Testis (tissue), 3 donors: ENCODE measurements around the gene FAF1. TPM values are rescaled to one million over a fixed set of nuclear protein-coding genes. Genes with fewer than 3 reads are reported as not detected.
"Not testable (repeated sequence)": the region's sequence is repeated elsewhere in the genome, so short reads cannot be mapped to it uniquely, and the experiment has no call there.

Experiments
- DNase-seq: peaks from one replicate; pipeline ENCODE4 v3.0.0-alpha.2; 2019
- H3K27ac ChIP-seq, 2 donors: fragments of 200-600 bp; sonication (generic); one replicate each; pipeline ENCODE4 v1.5.1; 2019
- H3K27me3 ChIP-seq: fragments of 200-600 bp; sonication (generic); one replicate; pipeline ENCODE4 v1.5.1; 2019
- H3K36me3 ChIP-seq: fragments of 200-600 bp; sonication (generic); one replicate; pipeline ENCODE4 v1.5.1; 2017; ENCODE audit warnings: low read depth; ENCODE audit errors: missing control alignments
- H3K4me1 ChIP-seq: fragments of 200-600 bp; sonication (generic); one replicate; pipeline ENCODE4 v1.5.1; 2019
- H3K4me3 ChIP-seq, 2 donors: fragments of 200-600 bp; sonication (generic); one replicate each; pipeline ENCODE4 v1.5.1; 2017 to 2019
- H3K9me3 ChIP-seq: fragments of 200-600 bp; sonication (generic); one replicate; pipeline ENCODE4 v1.5.1; 2017
- CTCF ChIP-seq, 3 experiments: fragments of 450-650 bp in 2 of 3; fragments of 200-600 bp in 1 of 3; sonication (generic) in 1 of 3; IDR thresholded peaks; one replicate each; pipeline ENCODE4 v1.5.1; 2016 to 2019; ENCODE audit warnings: antibody characterized with exemption in 3 of 3, mild to moderate bottlenecking in 2 of 3, moderate library complexity in 1 of 3
- POLR2A ChIP-seq: fragments of 450-650 bp; IDR thresholded peaks from one replicate; pipeline ENCODE4 v1.6.1; 2017; ENCODE audit warnings: antibody characterized with exemption, mild to moderate bottlenecking, moderate library complexity
- WGBS, 2 donors: methylation state at CpG; one replicate each; pipeline ENCODE4 v1.1.5; 2018; 5-methylcytosine and 5-hydroxymethylcytosine counted together
- intact Hi-C: fragments of 100-400 bp; cut with DNase I; formaldehyde crosslinking; loops from one replicate; pipeline ENCODE4 v1.15.1; 2023; ENCODE audit warnings: low total_unique reads
- polyA plus RNA-seq: library from polyadenylated mRNA; stranded (reverse); fragments of 350-450 nt; fragmentation: Illumina TruSeq; extraction: RNeasy Lipid Tissue Mini Kit (QIAGEN cat#74804); gene quantifications from one replicate; pipeline ENCODE4 v1.2.3, GENCODE V29; 2014; ENCODE audit warnings: low read depth, low replicate concordance; ENCODE audit not compliant: insufficient read depth
- total RNA-seq, 2 donors: library from RNA; depleted of rRNA; stranded (reverse); fragments of >200 nt; gene quantifications; one replicate each; pipeline ENCODE4 v1.2.3, GENCODE V29; 2016

The FAF1 gene
- total and polyA plus RNA-seq, 3 donors from 2014 or later = 46.5 to 236 (median 61.6) TPM

DNA sequence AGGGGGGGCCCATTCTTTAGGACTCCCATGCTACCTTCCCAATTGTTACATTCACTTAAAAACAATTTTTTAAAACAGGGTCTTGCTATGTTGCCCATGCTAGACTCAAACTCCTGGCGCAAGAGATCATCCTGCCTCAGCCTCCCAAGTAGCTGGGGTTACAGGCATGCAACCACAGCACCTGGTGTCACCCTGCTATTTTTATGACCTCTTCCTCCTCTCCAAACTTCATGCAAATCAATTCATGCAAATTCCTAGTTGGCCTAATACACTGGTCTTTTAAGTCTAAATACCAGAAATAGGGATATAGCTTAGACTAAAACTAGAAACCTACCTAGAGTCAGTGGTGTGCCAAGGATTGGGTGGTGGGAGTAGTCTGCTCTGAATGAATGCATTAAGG, 40.1 kb upstream of the FAF1 start:
- no peak overlapping the region for H3K4me3 ChIP-seq
- TF ChIP-seq CTCF (IDR thresholded peaks at IDR 0.05) = no peak
- TF ChIP-seq POLR2A = no peak
- intact Hi-C loops = no loop called here
- DNase-seq = no peak
- 93% methylated on average over 1 of the region's 1 CpG for WGBS, 2 donors
- H3K4me1 ChIP-seq = no peaks in the 10 kb centered on the region
- no peak overlapping the region for H3K27ac ChIP-seq
- no peaks in the 10 kb centered on the region for H3K9me3 ChIP-seq
- H3K27me3 ChIP-seq = no peaks in the 10 kb centered on the region
- no peaks in the 10 kb centered on the region for H3K36me3 ChIP-seq

DNA sequence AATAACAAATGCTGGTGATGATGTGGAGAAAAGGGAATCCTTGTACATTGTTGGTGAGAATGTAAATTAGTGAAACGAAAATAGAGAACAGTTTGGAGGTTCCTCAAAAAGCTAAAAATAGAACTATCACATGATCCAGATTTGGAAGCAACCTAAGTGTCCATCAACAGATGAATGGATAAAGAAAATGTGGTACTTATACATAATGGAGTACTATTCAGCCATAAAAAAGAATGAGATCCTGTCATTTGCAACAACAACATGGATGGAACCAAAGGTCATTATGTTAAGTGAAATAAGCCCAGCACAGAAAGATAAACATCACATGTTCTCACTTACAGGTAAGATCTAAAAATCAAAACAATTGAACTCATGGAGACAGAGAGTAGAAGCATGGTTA, 39.3 kb upstream of the FAF1 start:
- WGBS, 2 donors = 69 to 71% methylated on average over 1 of the region's 1 CpG
- H3K4me1 ChIP-seq, DNase-seq, H3K27ac ChIP-seq, H3K4me3 ChIP-seq, H3K27me3 ChIP-seq, H3K36me3 ChIP-seq, intact Hi-C loops, H3K9me3 ChIP-seq: not testable (repeated sequence)

- Histone ChIP-seq H3K27ac (no peak overlapping the region), H3K4me3 (no peak overlapping the region), H3K4me1 (no peaks in the 10 kb centered on the region), H3K36me3 (no peaks in the 10 kb centered on the region), H3K27me3 (no peaks in the 10 kb centered on the region), H3K9me3 (no peaks in the 10 kb centered on the region)
- WGBS, 2 donors = 85% methylated on average over 3 of the region's 3 CpGs
- intact Hi-C loops = no loop called here
- TF ChIP-seq CTCF (IDR thresholded peaks at IDR 0.05) = no peak
- no peak for TF ChIP-seq POLR2A
- no peak for DNase-seq
Measured at GRCh38 chr1:50996083-50996482, 36.0 kb upstream of the FAF1 start.

- DNase-seq = no peak
- WGBS, 2 donors = 75 to 77% methylated on average over 1 of the region's 1 CpG
Measured at GRCh38 chr1:50995651-50996050, 35.6 kb upstream of the FAF1 start.

GRCh38 chr1:50994997-50995396, 34.9 kb upstream of the FAF1 start:
- Histone ChIP-seq H3K27me3 (no peaks in the 10 kb centered on the region), H3K36me3 (no peaks in the 10 kb centered on the region), H3K4me3 (no peak overlapping the region), H3K4me1 (no peaks in the 10 kb centered on the region), H3K27ac (no peak overlapping the region), H3K9me3 (no peaks in the 10 kb centered on the region)
- 79 to 87% methylated on average over 4 of the region's 4 CpGs for WGBS, 2 donors
- TF ChIP-seq POLR2A (no peak), CTCF (IDR thresholded peaks at IDR 0.05) (no peak)
- DNase-seq = no peak
- intact Hi-C loops = no loop called here

More at GRCh38 chr1:50995651-50996050, 35.6 kb upstream of the FAF1 start:
- Histone ChIP-seq H3K9me3 (no peaks in the 10 kb centered on the region), H3K27ac (no peak overlapping the region), H3K36me3 (no peaks in the 10 kb centered on the region), H3K4me3 (no peak overlapping the region), H3K4me1 (no peaks in the 10 kb centered on the region), H3K27me3 (no peaks in the 10 kb centered on the region)
- TF ChIP-seq POLR2A (no peak), CTCF (IDR thresholded peaks at IDR 0.05) (no peak)
- intact Hi-C loops = no loop called here
